GM12878 (cell line): ENCODE data around the gene SLC43A1.

Experiments used
- BRCA1 ChIP-seq: IDR thresholded peaks from 2 replicates; pipeline ENCODE4 v1.6.1; 2011; ENCODE audit warnings: low read depth, low read length, improper control_type of control experiment
- CHD2 ChIP-seq: IDR thresholded peaks from 2 replicates; pipeline ENCODE4 v1.6.1; 2011; ENCODE audit warnings: low read depth, low read length, improper control_type of control experiment, borderline replicate concordance
- EZH2 ChIP-seq: IDR thresholded peaks from 2 replicates; pipeline ENCODE4 v1.6.1; 2012; ENCODE audit warnings: low read depth, mild to moderate bottlenecking, control low read depth, inconsistent platforms, low read length, borderline replicate concordance; ENCODE audit not compliant: control insufficient read depth
- NR2C2 ChIP-seq: IDR thresholded peaks from 2 replicates; pipeline ENCODE4 v1.6.1; 2011; ENCODE audit warnings: borderline replicate concordance, low read depth; ENCODE audit not compliant: control insufficient read depth, insufficient read length
- ZNF592 ChIP-seq: fragments of 450-650 bp; IDR thresholded peaks from 2 replicates; pipeline ENCODE4 v1.6.1; 2017; ENCODE audit warnings: mild to moderate bottlenecking, moderate library complexity

GRCh38 chr11:57440744-57441414 is 74.6 kb downstream of the SLC43A1 start:
- no peak for TF ChIP-seq CHD2
- TF ChIP-seq EZH2 = no peak
- TF ChIP-seq BRCA1 = no peak
- TF ChIP-seq ZNF592 = no peak
- TF ChIP-seq NR2C2 = no peak
